ENCODE results near the gene SH2D3A.
"Not testable (repeated sequence)": the region's sequence is repeated elsewhere in the genome, so short reads cannot be mapped to it uniquely, and the experiment has no call there.

Gene SH2D3A

DNA sequence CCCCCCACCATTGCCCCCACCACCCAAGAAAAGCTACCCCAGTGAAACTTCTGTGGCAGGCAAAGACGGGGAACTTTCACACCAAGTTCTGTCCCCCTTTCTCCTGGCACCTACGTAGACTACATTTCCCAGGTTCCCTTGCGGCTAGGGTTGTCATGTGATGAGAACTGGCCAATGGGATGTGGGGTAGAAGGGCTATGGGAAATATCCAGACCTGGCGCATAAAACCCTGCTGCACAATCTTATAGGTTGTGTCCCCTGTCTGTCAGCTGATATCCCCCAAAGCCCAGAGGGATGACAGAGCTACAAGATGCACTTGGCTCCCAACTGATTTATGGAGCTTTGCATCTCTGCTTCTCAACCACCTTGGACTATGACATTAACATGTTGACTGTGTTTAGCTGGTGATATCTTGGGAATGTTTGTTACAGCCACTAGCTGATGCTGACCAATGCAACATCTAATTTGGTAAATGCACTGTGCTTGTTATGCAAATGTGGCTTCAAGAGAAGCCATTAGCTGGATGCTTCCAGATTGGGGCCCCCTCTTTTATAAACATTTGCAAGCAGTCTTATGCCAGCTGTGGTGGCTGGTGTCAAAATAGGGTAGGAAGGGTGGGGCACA, 6.1 kb downstream of the SH2D3A start:
- no peak for DNase-seq (ENCODE audit: low spot score)

- DNase-seq (ENCODE audit: low spot score) = no peak
Measured at GRCh38 chr19:6760606-6761005, 6.6 kb downstream of the SH2D3A start.

DNA sequence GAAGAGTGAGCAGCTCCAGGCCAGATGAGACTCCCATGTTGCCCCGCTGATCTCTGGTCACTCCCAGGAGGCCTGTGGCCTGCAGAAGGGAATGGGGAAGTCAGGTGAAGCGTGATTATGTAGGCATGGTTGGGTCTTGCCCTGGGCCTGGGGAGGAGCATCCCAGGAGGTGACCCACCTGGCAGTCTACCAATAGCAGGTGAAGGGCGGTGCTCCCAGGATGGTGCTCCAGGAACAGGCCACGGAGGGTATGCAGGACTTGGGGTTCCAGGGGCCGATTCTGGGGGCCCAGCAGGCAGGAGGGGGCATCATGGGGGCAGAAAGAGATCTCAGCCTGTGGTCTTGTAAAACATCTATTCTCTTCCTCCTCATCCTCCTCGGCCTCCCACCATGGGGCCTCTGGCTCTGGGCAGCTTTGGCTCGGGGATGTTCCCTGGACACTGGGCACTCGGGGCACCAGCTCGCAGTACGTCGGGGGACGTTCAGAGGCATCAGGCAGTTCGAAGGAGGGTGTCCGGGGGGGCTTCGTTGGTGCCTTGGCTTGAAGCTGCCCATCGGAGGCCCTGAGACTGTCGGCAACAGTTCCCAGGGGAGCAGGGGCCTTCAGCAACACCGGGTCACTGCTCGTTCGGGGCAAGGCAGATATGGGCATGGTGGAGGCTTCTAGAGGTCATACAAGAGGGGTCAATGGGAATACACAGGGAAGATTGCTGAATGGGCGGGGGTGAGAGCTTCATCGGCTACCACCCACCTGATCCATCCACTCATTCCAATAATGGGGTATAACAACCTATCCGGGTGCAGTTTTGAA, 12.4 kb downstream of the SH2D3A start:
- no peak for DNase-seq (ENCODE audit: low spot score)

- DNase-seq (ENCODE audit: low spot score) = no peak
Measured at GRCh38 chr19:6754136-6754535, 13.1 kb downstream of the SH2D3A start.

GRCh38 chr19:6753178-6754031, 13.8 kb downstream of the SH2D3A start:
- peak; percentile 80 for DNase-seq (ENCODE audit: low spot score)

GRCh38 chr19:6752256-6753177, 14.7 kb downstream of the SH2D3A start:
- DNase-seq (ENCODE audit: low spot score) = no peak

GRCh38 chr19:6751189-6751588, 16.0 kb downstream of the SH2D3A start:
- no peak for DNase-seq (ENCODE audit: low spot score)

- no peak for DNase-seq (ENCODE audit: low spot score)
Measured at GRCh38 chr19:6750062-6750461, 17.2 kb downstream of the SH2D3A start.

- not testable (repeated sequence) for DNase-seq (ENCODE audit: low spot score)
Measured at GRCh38 chr19:6748543-6748942, 18.7 kb downstream of the SH2D3A start.

- no peak for DNase-seq (ENCODE audit: low spot score)
Measured at GRCh38 chr19:6745965-6746364, 21.3 kb downstream of the SH2D3A start.

DNA sequence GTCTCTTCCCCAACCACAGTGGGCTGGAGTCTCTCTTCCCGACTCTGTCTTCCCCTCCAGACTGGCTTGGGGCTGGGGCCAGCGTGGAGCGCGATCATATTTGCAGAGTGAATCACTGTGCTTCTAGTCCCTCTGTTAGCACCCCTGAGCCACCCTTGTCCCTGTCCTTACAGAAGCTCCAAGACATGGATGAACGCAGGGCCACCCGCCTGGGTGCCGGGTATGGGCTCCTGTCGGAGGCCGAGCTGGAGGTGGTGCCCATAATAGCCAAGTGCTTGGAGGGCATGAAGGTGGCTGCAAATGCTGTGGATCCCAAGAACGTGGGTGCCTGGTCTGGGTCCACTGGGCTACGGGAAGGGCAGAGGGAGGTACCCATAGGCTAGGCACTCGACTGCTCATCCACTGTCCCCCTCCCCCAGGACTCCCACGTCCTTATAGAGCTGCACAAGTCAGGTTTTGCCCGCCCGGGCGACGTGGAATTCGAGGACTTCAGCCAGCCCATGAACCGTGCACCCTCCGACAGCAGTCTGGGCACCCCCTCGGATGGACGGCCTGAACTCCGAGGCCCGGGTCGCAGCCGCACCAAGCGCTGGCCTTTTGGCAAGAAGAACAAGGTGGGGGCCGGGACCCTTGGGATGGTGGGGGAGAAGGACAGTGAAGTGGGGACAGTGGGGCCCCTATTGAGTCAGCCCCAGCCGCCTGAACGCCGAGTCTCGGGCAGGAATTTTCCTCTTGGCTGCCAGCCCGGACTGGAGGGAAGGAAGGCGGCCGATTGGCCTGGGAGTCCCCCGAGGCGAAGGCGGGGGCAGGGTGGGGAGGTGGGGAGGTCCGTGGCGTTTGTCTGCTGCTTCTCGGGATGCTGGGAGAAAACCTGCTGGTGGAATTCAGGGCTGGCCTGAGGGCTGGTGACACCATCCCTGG, 22.6 kb downstream of the SH2D3A start:
- peak; percentile 70 for DNase-seq (ENCODE audit: low spot score)

DNA sequence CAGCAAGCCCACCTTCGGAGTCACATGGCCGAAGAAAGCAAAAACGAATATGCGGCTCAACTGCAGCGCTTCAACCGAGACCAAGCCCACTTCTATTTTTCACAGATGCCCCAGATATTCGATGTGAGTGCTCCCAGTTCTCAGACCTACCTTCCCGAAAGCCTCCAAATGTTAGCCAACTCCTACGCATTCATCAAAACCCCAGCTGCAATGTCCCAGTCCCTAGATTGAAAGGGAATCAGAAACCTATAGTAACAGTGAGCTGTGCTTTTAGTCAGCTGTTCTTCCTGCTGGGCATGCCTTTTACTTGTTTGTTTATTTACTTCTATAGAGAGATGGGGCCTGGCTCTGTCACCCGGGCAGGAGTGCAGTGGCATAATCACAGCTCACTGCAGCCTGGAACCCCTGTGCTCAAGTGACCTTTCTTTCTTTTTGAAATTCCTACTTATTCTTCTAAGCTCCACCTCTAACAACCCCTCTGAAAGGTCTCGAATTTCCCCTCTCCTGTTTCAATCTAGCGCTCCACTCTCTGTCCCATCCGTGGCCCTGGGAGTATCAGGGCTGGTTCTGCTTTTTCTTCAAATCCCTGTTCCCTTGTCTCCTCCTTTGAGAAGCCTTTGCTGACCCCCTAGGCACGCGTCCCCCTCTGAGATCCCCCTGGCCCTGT, 23.4 kb downstream of the SH2D3A start:
- DNase-seq (ENCODE audit: low spot score) = no peak

- no peak for DNase-seq (ENCODE audit: low spot score)
Measured at GRCh38 chr19:6743066-6743465, 24.2 kb downstream of the SH2D3A start.

DNA sequence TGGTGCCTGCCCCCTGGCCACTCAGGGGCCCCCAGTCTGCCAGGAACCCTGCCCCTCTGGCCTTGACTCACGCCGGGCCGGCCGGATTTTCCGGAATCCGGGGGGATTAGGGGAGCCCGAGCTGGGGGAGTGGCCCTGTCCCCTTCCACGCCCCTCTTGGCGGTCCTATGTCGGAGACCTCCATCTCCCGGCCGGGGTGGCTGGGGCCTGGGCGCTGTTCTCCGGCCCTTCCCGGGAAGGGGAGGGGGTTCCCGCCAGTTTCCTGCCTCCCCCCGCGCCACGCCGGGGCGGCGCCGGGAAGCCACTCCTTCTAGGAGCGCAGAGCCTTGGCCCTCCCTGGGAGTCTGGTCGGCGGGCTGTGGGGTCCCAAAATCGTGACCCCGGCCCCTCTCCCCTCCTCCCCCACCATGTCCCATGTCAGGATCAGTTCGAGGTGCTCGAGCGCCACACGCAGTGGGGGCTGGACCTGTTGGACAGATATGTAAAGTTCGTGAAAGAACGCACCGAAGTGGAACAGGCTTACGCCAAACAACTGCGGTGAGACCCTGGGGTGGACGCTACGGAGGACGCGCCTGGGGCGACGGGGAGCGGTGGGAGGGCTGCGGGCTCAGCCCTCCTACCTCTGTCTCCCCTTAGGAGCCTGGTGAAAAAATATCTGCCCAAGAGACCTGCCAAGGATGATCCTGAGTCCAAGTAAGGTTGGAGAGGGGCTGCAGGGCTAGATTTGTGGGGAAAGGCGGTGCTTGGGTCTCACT, 26.5 kb downstream of the SH2D3A start:
- no peak for DNase-seq (ENCODE audit: low spot score)

GRCh38 chr19:6739883-6740588, 27.2 kb downstream of the SH2D3A start:
- no peak for DNase-seq (ENCODE audit: low spot score)

DNA sequence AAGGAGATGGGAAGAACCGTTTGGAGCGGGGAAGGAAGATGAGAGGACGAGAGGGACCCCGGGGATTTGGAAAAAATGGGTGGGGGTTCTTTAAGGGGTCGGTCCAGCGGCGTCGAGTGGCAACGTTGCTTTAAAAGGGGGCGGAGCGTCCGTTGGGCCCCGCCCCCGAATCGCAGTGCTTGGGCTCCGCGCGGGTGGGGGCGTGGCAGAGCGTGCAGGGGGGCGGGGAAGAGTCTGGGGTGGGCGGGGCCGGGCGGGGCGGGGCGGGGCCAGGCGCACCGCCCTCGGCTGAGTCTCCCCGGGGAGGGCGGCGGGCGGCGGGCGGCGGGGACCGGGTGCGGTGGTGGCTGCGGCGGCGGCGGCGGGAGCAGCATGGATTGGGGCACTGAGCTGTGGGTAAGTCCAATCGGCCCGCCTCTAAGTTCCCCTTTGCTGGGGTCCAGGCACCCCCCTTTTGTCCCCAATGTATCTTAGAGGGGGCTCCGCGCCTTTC, 27.8 kb downstream of the SH2D3A start, which contains the start of gene TRIP10:
TSS of gene TRIP10 (plus strand) at position 291 of the 493 bp plus-strand sequence. CDS start at position 373, 82 bp downstream.
- DNase-seq (ENCODE audit: low spot score) = peak; percentile 90

- DNase-seq (ENCODE audit: low spot score) = no peak
Measured at GRCh38 chr19:6738787-6739389, 28.3 kb downstream of the SH2D3A start.

Data from LoVo (cell line).